SIG-M5 treated with dmso at 0.1 percent for 504 hours (cell line): ENCODE data around the gene OLFML3.

Experiments
- DNase-seq: peaks from one replicate; lab custom pipeline; 2025; ENCODE audit not compliant: unreplicated experiment; lab: John Stamatoyannopoulos, UW

The OLFML3 gene

GRCh38 chr1:114024049-114024448 lies 44.8 kb downstream of the OLFML3 start:
- no peak for DNase-seq

GRCh38 chr1:114025609-114026401 lies 46.5 kb downstream of the OLFML3 start:
- no peak for DNase-seq

- no peak for DNase-seq
Measured at GRCh38 chr1:114026797-114027196, 47.5 kb downstream of the OLFML3 start.
